HEK293T (cell line): ENCODE data around the gene SLC13A3.

Source experiments
- CTCF ChIA-PET: fragments of 350-600 bp; formaldehyde crosslinking; extraction: SDS; loops from one replicate; lab custom pipeline; 2021; ENCODE audit warnings: antibody characterized with exemption, inconsistent platforms; lab: Yijun Ruan, JAX
- POLR2A ChIA-PET: fragments of 350-600 bp; formaldehyde crosslinking; extraction: SDS; loops from one replicate; lab custom pipeline; 2020; ENCODE audit warnings: antibody characterized with exemption, inconsistent platforms; lab: Yijun Ruan, JAX
- DNase-seq: peaks from one replicate; pipeline ENCODE4 v3.0.0; 2012; ENCODE audit warnings: mixed read lengths; ENCODE audit errors: extremely low spot score
- ARNT ChIP-seq: fragments of 450-650 bp; IDR thresholded peaks from 2 replicates; pipeline ENCODE4 v1.6.1; 2017; ENCODE audit warnings: mild to moderate bottlenecking
- BHLHE40 ChIP-seq: fragments of 450-650 bp; IDR thresholded peaks from 2 replicates; pipeline ENCODE4 v1.6.1; 2016; ENCODE audit warnings: mild to moderate bottlenecking, moderate library complexity, borderline replicate concordance
- CTBP1 ChIP-seq: fragments of 450-650 bp; IDR thresholded peaks from 2 replicates; pipeline ENCODE4 v1.6.1; 2016; ENCODE audit warnings: borderline replicate concordance
- ELF4 ChIP-seq: fragments of 450-650 bp; IDR thresholded peaks from 2 replicates; pipeline ENCODE4 v1.6.1; 2017; ENCODE audit warnings: antibody characterized with exemption
- FOXA1 ChIP-seq: fragments of 450-650 bp; IDR thresholded peaks from 2 replicates; pipeline ENCODE4 v1.6.1; 2016; ENCODE audit warnings: mild to moderate bottlenecking
- FOXK2 ChIP-seq: fragments of 450-650 bp; IDR thresholded peaks from 2 replicates; pipeline ENCODE4 v1.6.1; 2016; ENCODE audit warnings: mild to moderate bottlenecking
- FOXM1 ChIP-seq: fragments of 450-650 bp; IDR thresholded peaks from 2 replicates; pipeline ENCODE4 v1.6.1; 2017; ENCODE audit warnings: mild to moderate bottlenecking, borderline replicate concordance
- HDGF ChIP-seq: fragments of 450-650 bp; IDR thresholded peaks from 2 replicates; pipeline ENCODE4 v1.6.1; 2017; ENCODE audit warnings: antibody characterized with exemption, borderline replicate concordance
- L3MBTL2 ChIP-seq: fragments of 450-650 bp; conservative IDR thresholded peaks from 2 replicates; pipeline ENCODE4 v1.6.1; 2016; ENCODE audit warnings: mild to moderate bottlenecking
- LEF1 ChIP-seq: fragments of 450-650 bp; IDR thresholded peaks from 2 replicates; pipeline ENCODE4 v1.6.1; 2017; ENCODE audit warnings: mild to moderate bottlenecking, borderline replicate concordance
- SP1 ChIP-seq: fragments of 450-650 bp; IDR thresholded peaks from 2 replicates; pipeline ENCODE4 v1.6.1; 2017
- SUZ12 ChIP-seq: fragments of 450-650 bp; IDR thresholded peaks from 2 replicates; pipeline ENCODE4 v1.6.1; 2016; ENCODE audit warnings: mild to moderate bottlenecking
- TARDBP ChIP-seq: fragments of 450-650 bp; IDR thresholded peaks from 2 replicates; pipeline ENCODE4 v1.6.1; 2016
- ZNF384 ChIP-seq: fragments of 450-650 bp; IDR thresholded peaks from 2 replicates; pipeline ENCODE4 v1.6.1; 2016
- TF ChIP-seq, protein P1 (sequence below): fragments of 450-650 bp; IDR thresholded peaks from 2 replicates; pipeline ENCODE4 v1.6.1; 2016

SLC13A3 gene

DNA sequence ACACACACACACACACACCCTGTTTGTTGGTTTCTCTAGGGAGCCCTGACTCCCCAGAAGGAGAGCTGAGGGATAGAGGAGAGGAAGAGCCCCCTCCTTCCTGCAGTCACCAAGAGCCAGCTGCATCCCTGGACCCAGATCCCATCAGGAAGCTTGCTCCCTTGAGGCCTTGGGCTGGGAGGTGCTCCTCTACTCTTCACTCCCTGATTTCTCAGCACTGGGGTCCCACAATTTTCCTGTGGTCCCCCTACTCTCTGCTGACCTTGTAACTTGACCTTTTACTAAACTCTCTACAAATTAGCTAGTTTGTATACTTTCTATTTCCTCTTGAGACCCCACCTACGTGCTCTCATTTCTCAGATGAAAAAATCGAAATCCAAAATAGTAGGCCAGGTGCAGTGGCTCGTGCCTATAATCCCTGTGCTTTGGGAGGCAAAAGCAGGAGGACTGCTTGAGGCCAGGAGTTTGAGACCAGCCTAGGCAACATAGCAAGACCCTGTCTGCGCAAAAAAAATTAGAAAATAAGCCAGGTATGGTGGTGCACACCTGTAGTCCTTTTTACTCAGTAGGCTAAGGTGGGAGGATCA, 95.8 kb downstream of the SLC13A3 start:
- POLR2A ChIA-PET: no interaction called here
- TF ChIP-seq BHLHE40: no peak
- no peak for TF ChIP-seq CTBP1
- TF ChIP-seq ELF4: no peak
- TF ChIP-seq L3MBTL2: no peak
- TF ChIP-seq TARDBP: no peak
- no peak for TF ChIP-seq SUZ12
- no peak for TF ChIP-seq LEF1
- TF ChIP-seq ZNF384: no peak
- TF ChIP-seq FOXM1: no peak
- no peak for TF ChIP-seq FOXA1
- CTCF ChIA-PET: interaction anchor here (0.7 kb wide), 1 partner anchor 9 kb away, joined by 4 read pairs; no protein-coding TSS in a partner anchor
- DNase-seq: no peak

- ChIA-PET POLR2A (no interaction called here), CTCF (interaction anchor here (0.6 kb wide), 1 partner anchor 23 kb away, joined by 3 read pairs; no protein-coding TSS in a partner anchor)
- TF ChIP-seq SP1 (no peak), SUZ12 (no peak), ARNT (no peak), L3MBTL2 (no peak)
- DNase-seq: no peak
These were observed 96.4 kb downstream of the SLC13A3 start for GRCh38 chr20:46554828-46555227.

GRCh38 chr20:46553926-46554325, 97.3 kb downstream of the SLC13A3 start:
- no peak for DNase-seq
- CTCF ChIA-PET: interaction anchor here (1.6 kb wide), 1 partner anchor 8 kb away, joined by 3 read pairs; no protein-coding TSS in a partner anchor
- POLR2A ChIA-PET: no interaction called here
- TF ChIP-seq ZNF384: no peak
- no peak for TF ChIP-seq HDGF
- no peak for TF ChIP-seq LEF1
- no peak for TF ChIP-seq SP1
- no peak for TF ChIP-seq CTBP1
- TF ChIP-seq TARDBP: no peak
- no peak for TF ChIP-seq ARNT
- TF ChIP-seq FOXA1: no peak

DNA sequence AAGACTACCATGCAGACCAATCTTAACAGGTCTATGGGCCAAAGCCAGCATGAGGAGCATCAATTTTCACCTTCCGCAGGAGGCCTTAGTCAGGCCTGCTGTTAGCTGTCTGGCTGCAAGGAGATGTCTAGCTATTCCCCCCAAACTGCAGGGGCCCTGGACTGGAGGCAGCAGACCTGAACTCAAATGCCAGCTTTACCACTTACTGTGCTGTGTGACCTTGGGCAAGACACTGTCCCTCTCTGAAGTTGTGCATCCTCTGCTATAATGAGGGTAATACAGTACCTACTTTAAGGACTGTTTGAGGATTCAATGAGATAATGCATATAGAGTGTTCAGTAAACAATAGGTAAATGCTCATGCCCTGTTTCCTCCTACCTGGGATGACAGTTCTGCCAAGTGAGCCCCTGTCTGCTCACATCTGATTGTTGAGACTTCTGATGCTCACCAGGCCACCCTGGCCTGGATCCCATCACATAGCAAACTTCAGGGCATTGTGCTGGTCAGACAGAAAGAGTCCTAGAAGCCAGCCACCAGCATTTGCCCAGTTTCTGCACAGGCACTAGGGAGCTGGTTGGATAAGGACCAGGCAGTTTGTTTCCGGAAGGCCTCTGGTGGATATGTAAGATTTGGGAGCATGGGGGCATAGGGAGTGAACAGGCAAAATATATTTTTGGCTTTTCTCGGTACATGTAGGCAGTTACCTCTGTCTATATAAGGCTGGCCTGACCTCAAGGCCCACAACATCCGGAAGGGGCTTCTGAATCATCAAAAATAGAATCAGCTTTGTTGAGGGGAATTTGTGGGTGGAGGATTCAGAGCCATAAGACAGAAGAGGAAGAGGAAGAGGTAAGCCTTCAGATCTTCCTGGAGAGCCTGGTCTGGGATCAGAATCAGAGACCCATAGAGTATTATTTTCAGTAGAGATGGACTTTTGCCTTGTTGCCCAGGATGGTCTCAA, 98.5 kb downstream of the SLC13A3 start:
- CTCF ChIA-PET: interaction anchor here (0.6 to 1.6 kb wide), 2 partner anchors 9 to 10 kb away, joined by 3 read pairs; no protein-coding TSS in a partner anchor
- TF ChIP-seq HDGF (no peak), L3MBTL2 (no peak), FOXK2 (no peak), SUZ12 (no peak)
- no peak for DNase-seq
- POLR2A ChIA-PET: no interaction called here

GRCh38 chr20:46551522-46552381, 99.5 kb downstream of the SLC13A3 start:
- ChIA-PET POLR2A (no interaction called here), CTCF (interaction anchor here (0.6 to 1.6 kb wide), 2 partner anchors 9 to 10 kb away, joined by 3 read pairs; no protein-coding TSS in a partner anchor)
- TF ChIP-seq TARDBP (no peak), ARNT (no peak), FOXK2 (no peak), SP1 (no peak), ZNF384 (no peak), FOXA1 (no peak), SUZ12 (no peak), L3MBTL2 (no peak), CTBP1 (no peak), ELF4 (no peak), LEF1 (no peak), HDGF (no peak), FOXM1 (no peak), BHLHE40 (no peak)
- TF ChIP-seq, protein P1, sequence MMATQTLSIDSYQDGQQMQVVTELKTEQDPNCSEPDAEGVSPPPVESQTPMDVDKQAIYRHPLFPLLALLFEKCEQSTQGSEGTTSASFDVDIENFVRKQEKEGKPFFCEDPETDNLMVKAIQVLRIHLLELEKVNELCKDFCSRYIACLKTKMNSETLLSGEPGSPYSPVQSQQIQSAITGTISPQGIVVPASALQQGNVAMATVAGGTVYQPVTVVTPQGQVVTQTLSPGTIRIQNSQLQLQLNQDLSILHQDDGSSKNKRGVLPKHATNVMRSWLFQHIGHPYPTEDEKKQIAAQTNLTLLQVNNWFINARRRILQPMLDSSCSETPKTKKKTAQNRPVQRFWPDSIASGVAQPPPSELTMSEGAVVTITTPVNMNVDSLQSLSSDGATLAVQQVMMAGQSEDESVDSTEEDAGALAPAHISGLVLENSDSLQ: no peak
- DNase-seq: no peak

- DNase-seq: no peak
- TF ChIP-seq FOXA1 (no peak), ELF4 (no peak), LEF1 (no peak), BHLHE40 (no peak), TARDBP (no peak), HDGF (no peak), L3MBTL2 (no peak)
- TF ChIP-seq, protein P1: no peak
- POLR2A ChIA-PET: no interaction called here
- CTCF ChIA-PET: interaction anchor here (1.3 kb wide), 1 partner anchor 12 kb away, joined by 5 read pairs; no protein-coding TSS in a partner anchor
These were observed 100.8 kb downstream of the SLC13A3 start, which contains the start of gene OCSTAMP for GRCh38 chr20:46550461-46550860. OCSTAMP (minus strand) TSS chr20:46550654; CDS start chr20:46550560, 94 bp downstream.
